ENCODE measurements around the gene DAAM1.

The DAAM1 gene

GRCh38 chr14:59187118-59187517 lies 1.3 kb upstream of the DAAM1 start:
- Histone ChIP-seq H3K9ac (ENCODE audit: low read depth, low read length, poor library complexity, severe bottlenecking) (peak overlapping the region; percentile 77), H2AFZ (ENCODE audit: low read length) (no peak overlapping the region), H3K4me1 (ENCODE audit: insufficient read depth, low read length, poor library complexity, severe bottlenecking) (peaks cover 36% of the 10 kb centered on the region)

GRCh38 chr14:59187802-59188460 lies 536 bp upstream of the DAAM1 start:
- Histone ChIP-seq H2AFZ (ENCODE audit: low read length) (peak overlapping the region; percentile 90), H3K79me2 (ENCODE audit: insufficient read depth, low read length) (peaks cover 18% of the 10 kb centered on the region; the same call in 1 of the 2 replicates), H3K27me3 (ENCODE audit: insufficient read depth, low read length, poor library complexity, severe bottlenecking) (no peaks in the 10 kb centered on the region), H3K36me3 (ENCODE audit: insufficient read depth, low read length) (no peaks in the 10 kb centered on the region), H3K9ac (ENCODE audit: low read depth, low read length, poor library complexity, severe bottlenecking) (peak overlapping the region; percentile 77), H3K4me1 (ENCODE audit: insufficient read depth, low read length, poor library complexity, severe bottlenecking) (peaks cover 40% of the 10 kb centered on the region), H3K4me3 (ENCODE audit: low read length, poor library complexity, severe bottlenecking) (peak overlapping the region; percentile 94), H4K20me1 (ENCODE audit: insufficient read depth, low read length, poor library complexity, severe bottlenecking) (peaks cover 13% of the 10 kb centered on the region), H3K9me3 (ENCODE audit: insufficient read depth, low read depth, low read length) (no peaks in the 10 kb centered on the region), H3K4me2 (ENCODE audit: low read depth, low read length, poor library complexity, severe bottlenecking) (peak overlapping the region; percentile 90), H3K9me2 (replicated peaks; ENCODE audit: low read depth, low read length) (no peaks in the 10 kb centered on the region), H3F3A (ENCODE audit: low read depth) (no peaks in the 10 kb centered on the region)
- TF ChIP-seq CTCF (conservative IDR thresholded peaks at IDR 0.05; ENCODE audit: low read length) (no peak), EZH2phosphoT487 (IDR thresholded peaks at IDR 0.05; ENCODE audit: borderline replicate concordance) (no peak)

More at GRCh38 chr14:59187118-59187517, 1.3 kb upstream of the DAAM1 start:
- TF ChIP-seq CTCF (conservative IDR thresholded peaks at IDR 0.05; ENCODE audit: low read length) (no peak), EZH2phosphoT487 (IDR thresholded peaks at IDR 0.05; ENCODE audit: borderline replicate concordance) (no peak)
- H3K79me2 ChIP-seq (ENCODE audit: insufficient read depth, low read length): peaks cover 13% of the 10 kb centered on the region; the same call in 1 of the 2 replicates
- H3K9me2 ChIP-seq (replicated peaks; ENCODE audit: low read depth, low read length): no peaks in the 10 kb centered on the region
- peaks cover 13% of the 10 kb centered on the region for H4K20me1 ChIP-seq (ENCODE audit: insufficient read depth, low read length, poor library complexity, severe bottlenecking)
- peak overlapping the region; percentile 90 for H3K4me2 ChIP-seq (ENCODE audit: low read depth, low read length, poor library complexity, severe bottlenecking)
- H3K9me3 ChIP-seq (ENCODE audit: insufficient read depth, low read depth, low read length): no peaks in the 10 kb centered on the region
- no peaks in the 10 kb centered on the region for H3F3A ChIP-seq (ENCODE audit: low read depth)
- no peaks in the 10 kb centered on the region for H3K36me3 ChIP-seq (ENCODE audit: insufficient read depth, low read length)
- peak overlapping the region; percentile 94 for H3K4me3 ChIP-seq (ENCODE audit: low read length, poor library complexity, severe bottlenecking)
- H3K27me3 ChIP-seq (ENCODE audit: insufficient read depth, low read length, poor library complexity, severe bottlenecking): no peaks in the 10 kb centered on the region

- no peaks in the 10 kb centered on the region for H3F3A ChIP-seq (ENCODE audit: low read depth)
- peaks cover 40% of the 10 kb centered on the region for H3K4me1 ChIP-seq (ENCODE audit: insufficient read depth, low read length, poor library complexity, severe bottlenecking)
- H3K9me2 ChIP-seq (replicated peaks; ENCODE audit: low read depth, low read length): no peaks in the 10 kb centered on the region
- no peaks in the 10 kb centered on the region for H3K36me3 ChIP-seq (ENCODE audit: insufficient read depth, low read length)
- no peaks in the 10 kb centered on the region for H3K9me3 ChIP-seq (ENCODE audit: insufficient read depth, low read depth, low read length)
- peak overlapping the region; percentile 94 for H3K4me3 ChIP-seq (ENCODE audit: low read length, poor library complexity, severe bottlenecking)
- TF ChIP-seq EZH2phosphoT487 (IDR thresholded peaks at IDR 0.05; ENCODE audit: borderline replicate concordance): no peak
- no peak for TF ChIP-seq CTCF (conservative IDR thresholded peaks at IDR 0.05; ENCODE audit: low read length)
- no peaks in the 10 kb centered on the region for H3K27me3 ChIP-seq (ENCODE audit: insufficient read depth, low read length, poor library complexity, severe bottlenecking)
- H3K79me2 ChIP-seq (ENCODE audit: insufficient read depth, low read length): peaks cover 18% of the 10 kb centered on the region; the same call in 1 of the 2 replicates
- peak overlapping the region; percentile 99 for H3K4me2 ChIP-seq (ENCODE audit: low read depth, low read length, poor library complexity, severe bottlenecking)
- H2AFZ ChIP-seq (ENCODE audit: low read length): peak overlapping the region; percentile 98
- H3K9ac ChIP-seq (ENCODE audit: low read depth, low read length, poor library complexity, severe bottlenecking): peak overlapping the region; percentile 73
- H4K20me1 ChIP-seq (ENCODE audit: insufficient read depth, low read length, poor library complexity, severe bottlenecking): peaks cover 13% of the 10 kb centered on the region
Measured at GRCh38 chr14:59189091-59189785, 771 bp downstream of the DAAM1 start.
